Islet of Langerhans (tissue), 1 donor: Measurements from ENCODE around the gene TBC1D14.

Experiments
- FAIRE-seq: peaks from one replicate; lab custom pipeline; 2011; peaks lifted over from hg19 to GRCh38; lab: Jason Lieb, UNC

The TBC1D14 gene

GRCh38 chr4:7044137-7044930, 134.7 kb downstream of the TBC1D14 start:
- FAIRE-seq, result no peak

- FAIRE-seq, result no peak
Measured at GRCh38 chr4:7045553-7045952, 135.9 kb downstream of the TBC1D14 start.

- FAIRE-seq, result no peak
Measured at GRCh38 chr4:7045961-7046921, 136.6 kb downstream of the TBC1D14 start.

- no peak for FAIRE-seq
Measured at GRCh38 chr4:7046971-7047370, 137.3 kb downstream of the TBC1D14 start.

- no peak for FAIRE-seq
Measured at GRCh38 chr4:7048642-7049041, 139.0 kb downstream of the TBC1D14 start.

GRCh38 chr4:7049295-7049694, 139.7 kb downstream of the TBC1D14 start:
- FAIRE-seq, result no peak

- FAIRE-seq, result no peak
Measured at GRCh38 chr4:7049739-7050138, 140.1 kb downstream of the TBC1D14 start.

GRCh38 chr4:7050481-7051143, 141.0 kb downstream of the TBC1D14 start:
- no peak for FAIRE-seq

- no peak for FAIRE-seq
Measured at GRCh38 chr4:7051144-7051495, 141.5 kb downstream of the TBC1D14 start.

GRCh38 chr4:7051905-7052304, 142.3 kb downstream of the TBC1D14 start:
- FAIRE-seq, result no peak

- no peak for FAIRE-seq
Measured at GRCh38 chr4:7052313-7052712, 142.7 kb downstream of the TBC1D14 start.

- FAIRE-seq, result no peak
Measured at GRCh38 chr4:7052923-7053715, 143.5 kb downstream of the TBC1D14 start.

- FAIRE-seq, result no peak
Measured at GRCh38 chr4:7054106-7054880, 144.7 kb downstream of the TBC1D14 start.

- no peak for FAIRE-seq
Measured at GRCh38 chr4:7055111-7055989, 145.7 kb downstream of the TBC1D14 start.

- no peak for FAIRE-seq
Measured at GRCh38 chr4:7055990-7056325, 146.3 kb downstream of the TBC1D14 start.

- FAIRE-seq, result no peak
Measured at GRCh38 chr4:7058792-7059191, 149.2 kb downstream of the TBC1D14 start.

GRCh38 chr4:7059662-7060061, 150.0 kb downstream of the TBC1D14 start:
- no peak for FAIRE-seq

- FAIRE-seq, result no peak
Measured at GRCh38 chr4:7060346-7061150, 150.9 kb downstream of the TBC1D14 start.

GRCh38 chr4:7061815-7062214, 152.2 kb downstream of the TBC1D14 start:
- no peak for FAIRE-seq
